NCI-H82 (cell line): ENCODE measurements around the gene GOLT1A.

ENCODE experiments used
- DNase-seq: peaks from one replicate; lab custom pipeline; 2025; lab: John Stamatoyannopoulos, UW

GOLT1A gene

GRCh38 chr1:204192046-204192445 lies 21.7 kb downstream of the GOLT1A start:
- DNase-seq = no peak

DNA sequence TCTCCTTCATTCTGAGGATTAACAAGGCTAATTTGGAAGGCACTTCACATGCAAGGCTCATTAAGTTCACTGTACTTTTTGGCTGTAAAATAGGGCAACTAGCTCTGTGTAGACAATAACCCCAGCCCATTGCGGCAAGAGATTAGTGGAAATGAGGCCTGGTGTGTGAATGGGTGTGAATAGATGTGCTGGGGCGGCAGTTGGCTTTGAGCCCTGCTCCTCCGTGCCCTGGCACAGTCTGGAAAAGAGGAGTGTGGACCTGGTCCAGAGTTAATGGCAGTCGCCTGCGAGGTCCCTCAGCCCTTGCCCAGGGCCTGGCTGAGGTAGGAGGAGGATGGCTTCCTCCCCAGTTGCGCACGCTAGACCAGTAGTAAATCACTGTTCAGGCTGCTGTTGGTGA lies 22.3 kb downstream of the GOLT1A start:
- DNase-seq = no peak

GRCh38 chr1:204190212-204191211 lies 23.3 kb downstream of the GOLT1A start:
- peak; percentile 56 for DNase-seq

GRCh38 chr1:204188959-204189639 lies 24.7 kb downstream of the GOLT1A start:
- DNase-seq = no peak

GRCh38 chr1:204186597-204186996 lies 27.2 kb downstream of the GOLT1A start:
- no peak for DNase-seq

DNA sequence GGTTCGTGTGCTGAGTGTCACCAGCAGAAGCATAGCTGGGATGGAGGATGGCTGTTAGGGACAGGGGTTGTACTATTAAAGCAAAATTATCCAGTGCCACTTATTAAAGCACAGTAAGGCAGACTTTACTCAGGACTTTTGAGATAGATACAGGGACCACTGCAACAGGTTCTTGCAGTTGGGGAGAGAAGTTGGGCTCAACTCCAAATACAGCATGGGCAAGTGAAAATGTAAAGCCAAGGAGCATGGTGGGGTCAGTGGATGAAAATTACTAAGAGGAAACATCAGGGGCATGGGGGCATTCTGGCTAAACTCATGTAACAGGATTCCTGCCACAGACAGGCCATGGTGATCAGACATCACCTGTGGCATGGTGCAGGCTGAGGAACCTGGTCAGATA lies 32.7 kb downstream of the GOLT1A start:
- no peak for DNase-seq

- DNase-seq = no peak
These were observed 33.7 kb downstream of the GOLT1A start for GRCh38 chr1:204180133-204180532.

GRCh38 chr1:204178487-204179281 lies 35.1 kb downstream of the GOLT1A start:
- no peak for DNase-seq

DNA sequence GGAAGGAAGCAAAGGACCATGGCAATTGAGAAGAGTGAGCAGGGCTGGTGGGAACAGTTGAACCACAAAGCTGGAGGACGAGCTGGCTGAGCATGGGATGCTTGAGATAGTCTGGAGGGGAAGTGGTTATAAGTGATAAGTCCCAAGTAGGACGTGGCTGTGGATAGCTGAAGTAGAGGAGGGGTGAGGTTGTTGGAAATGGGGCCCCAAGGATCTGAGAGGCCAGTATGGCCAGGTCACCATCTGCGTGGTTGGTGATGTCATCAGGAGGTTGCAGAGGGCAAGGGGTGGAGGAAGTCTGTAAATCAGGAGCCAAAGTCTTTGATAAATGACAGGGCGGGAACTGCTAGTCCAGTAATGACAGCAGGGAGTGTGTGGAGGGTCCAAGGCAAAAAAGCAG lies 36.7 kb downstream of the GOLT1A start:
- DNase-seq = no peak

- DNase-seq = peak; percentile 68
These were observed 37.7 kb downstream of the GOLT1A start for GRCh38 chr1:204176049-204176448.

DNA sequence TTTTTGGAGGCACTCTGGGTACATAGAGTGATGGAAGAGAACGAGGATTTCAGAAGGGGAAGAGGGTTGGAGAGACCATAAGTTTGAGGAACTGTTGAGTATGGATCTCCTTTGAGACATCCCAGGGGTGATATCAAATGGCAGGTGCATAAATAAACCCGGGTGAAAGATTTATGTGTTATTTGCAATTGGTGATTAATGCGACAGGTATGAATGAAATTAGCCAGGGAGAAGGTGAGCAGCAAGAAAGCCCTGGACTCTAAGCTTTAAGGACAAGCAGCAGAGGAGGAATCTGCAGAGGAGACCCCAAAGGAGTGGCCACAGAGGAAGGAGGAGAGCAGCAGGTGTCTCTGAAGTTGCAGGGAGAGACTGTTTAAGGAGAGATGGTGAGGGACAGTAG lies 38.8 kb downstream of the GOLT1A start:
- no peak for DNase-seq

GRCh38 chr1:204172404-204173029 lies 41.3 kb downstream of the GOLT1A start:
- peak; percentile 96 for DNase-seq

DNA sequence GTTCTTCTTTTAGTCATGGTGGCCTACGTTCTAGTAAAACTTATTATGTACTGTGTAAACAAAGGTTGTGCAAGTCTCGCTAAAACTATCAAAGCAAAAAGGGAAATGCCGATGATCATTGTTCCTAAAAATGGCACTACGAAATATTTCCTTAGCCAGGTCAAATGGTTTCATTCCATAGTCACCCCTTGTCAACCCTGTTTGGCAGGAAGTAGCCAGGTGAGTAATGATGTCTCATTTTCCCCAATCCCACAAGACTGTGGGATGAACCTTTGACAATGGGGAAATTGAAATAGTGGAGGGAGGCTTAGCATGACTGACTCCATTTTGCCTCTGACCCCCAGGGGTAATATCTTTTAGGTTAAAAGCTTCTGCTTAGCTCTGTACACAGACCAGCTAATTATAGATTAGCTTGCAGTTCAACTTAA lies 42.0 kb downstream of the GOLT1A start:
- no peak for DNase-seq

GRCh38 chr1:204170494-204171155 lies 43.2 kb downstream of the GOLT1A start:
- DNase-seq = no peak

DNA sequence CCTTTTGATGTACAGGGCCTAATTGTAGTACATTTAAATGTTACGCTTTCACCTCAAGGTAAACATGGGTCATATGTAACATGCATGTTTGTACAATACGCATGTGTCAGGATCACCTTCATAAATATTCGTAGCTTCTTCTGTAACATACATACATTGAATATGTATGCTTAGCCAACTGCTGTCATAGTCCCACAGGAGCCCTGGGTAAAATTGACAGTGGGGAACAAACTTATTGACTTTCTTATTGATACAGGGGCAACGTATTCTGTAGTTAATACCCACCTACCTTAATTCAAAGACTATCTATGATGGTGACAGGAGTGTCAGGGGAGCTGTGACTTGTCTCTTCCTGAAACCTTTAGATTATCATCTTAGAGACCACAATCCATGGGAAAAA lies 43.9 kb downstream of the GOLT1A start:
- DNase-seq = peak; percentile 50

DNA sequence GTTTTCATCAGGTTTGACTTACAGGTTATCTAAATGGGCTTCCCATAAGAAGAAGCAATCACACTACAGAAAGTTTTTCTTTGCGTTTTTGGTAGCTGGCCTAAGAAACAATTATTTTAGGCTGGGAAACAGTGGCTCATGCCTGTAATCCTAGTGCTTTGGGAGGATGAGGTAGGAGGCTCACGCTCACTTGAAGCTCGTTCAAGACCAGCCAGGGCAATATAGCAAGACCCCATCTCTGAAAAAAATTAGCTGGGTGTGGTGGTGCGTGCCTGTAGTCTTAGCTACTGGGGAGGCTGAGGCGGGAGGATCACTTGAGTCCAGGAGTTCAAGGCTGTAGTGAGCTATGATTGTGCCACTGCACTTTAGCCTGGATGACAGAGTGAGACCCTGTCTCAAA lies 46.1 kb downstream of the GOLT1A start:
- no peak for DNase-seq

- DNase-seq = no peak
These were observed 47.6 kb downstream of the GOLT1A start, which contains the start of gene REN for GRCh38 chr1:204166219-204166618. Gene REN (minus strand): TSS chr1:204166337. CDS start chr1:204166293, 44 bp downstream.

DNA sequence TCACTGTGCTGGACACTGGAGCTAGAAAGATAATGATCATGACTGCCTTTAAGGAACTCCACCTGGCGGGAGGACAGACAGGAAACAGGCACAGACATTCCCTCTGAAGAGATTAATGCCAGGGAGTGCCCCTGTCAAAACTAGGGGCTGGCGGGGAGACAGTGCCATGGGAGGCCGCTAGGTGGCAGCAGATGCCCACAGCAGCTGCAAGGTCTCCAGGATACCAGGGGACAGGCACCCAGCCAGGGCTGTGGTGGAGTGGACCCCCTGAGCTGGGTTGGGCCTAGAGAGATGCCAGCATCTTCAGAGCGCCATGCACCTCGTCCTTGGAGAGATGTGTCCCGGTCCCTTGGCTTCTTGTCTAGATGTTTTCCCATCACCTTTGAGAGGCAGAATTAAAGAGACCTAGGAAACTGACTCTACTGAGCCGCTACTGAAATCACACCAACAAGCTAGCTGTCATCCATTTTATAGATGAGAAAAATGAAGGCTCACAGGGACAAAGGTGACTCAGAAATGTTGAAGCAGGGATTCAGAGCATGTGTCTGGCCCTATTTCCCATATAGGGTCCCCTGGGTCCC lies 51.2 kb downstream of the GOLT1A start:
- peak; percentile 89 for DNase-seq

- no peak for DNase-seq
These were observed 51.9 kb downstream of the GOLT1A start for GRCh38 chr1:204161609-204162493.

GRCh38 chr1:204157962-204158361 lies 55.8 kb downstream of the GOLT1A start:
- no peak for DNase-seq
